Right lung (tissue), 5 donors: ENCODE results near the gene PDP2. TPM values are rescaled to one million over a fixed set of nuclear protein-coding genes. Genes with fewer than 3 reads are reported as not detected.
A peak's percentile ranks its signal among the peaks of the same experiment; 100 is the strongest.
"Not testable (repeated sequence)": the region's sequence is repeated elsewhere in the genome, so short reads cannot be mapped to it uniquely, and the experiment has no call there.

Experiments used
- DNase-seq, 2 donors: peaks; one replicate each; pipeline ENCODE4 v3.0.0-alpha.2; 2013
- polyA plus RNA-seq, 5 donors: library from polyadenylated mRNA; unstranded; fragments of 120-200 nt; gene quantifications; one replicate each; pipeline versions ENCODE4 v1.2.1 to v1.2.3, GENCODE V29; 2013; ENCODE audit warnings: inconsistent platforms in 1 of 5, low replicate concordance in 1 of 5; ENCODE audit not compliant: insufficient read length in 5 of 5, insufficient read depth in 1 of 5

PDP2 gene
- polyA plus RNA-seq, 5 donors, result 5.8 to 9.3 (median 8.9) TPM

DNA sequence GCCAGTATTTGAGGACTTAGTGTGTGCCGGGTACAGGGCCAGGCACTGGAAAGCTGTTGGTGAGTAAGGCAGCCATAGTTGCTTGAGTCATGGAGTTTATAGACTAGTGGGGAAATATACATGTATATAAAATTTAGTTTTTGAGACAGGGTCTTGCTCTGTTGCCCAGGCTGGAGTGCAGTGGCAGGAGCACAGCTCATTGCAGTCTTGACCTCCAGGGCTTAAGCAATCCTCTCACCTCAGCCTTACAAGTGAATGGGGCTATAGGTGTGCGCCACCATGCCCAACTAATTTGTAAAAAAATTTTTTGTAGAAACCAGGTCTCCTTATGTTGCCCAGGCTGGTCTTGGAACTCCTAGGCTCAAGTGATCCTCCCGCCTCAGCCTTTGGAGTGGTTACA, 2.4 kb downstream of the PDP2 start:
- no peak for DNase-seq

DNA sequence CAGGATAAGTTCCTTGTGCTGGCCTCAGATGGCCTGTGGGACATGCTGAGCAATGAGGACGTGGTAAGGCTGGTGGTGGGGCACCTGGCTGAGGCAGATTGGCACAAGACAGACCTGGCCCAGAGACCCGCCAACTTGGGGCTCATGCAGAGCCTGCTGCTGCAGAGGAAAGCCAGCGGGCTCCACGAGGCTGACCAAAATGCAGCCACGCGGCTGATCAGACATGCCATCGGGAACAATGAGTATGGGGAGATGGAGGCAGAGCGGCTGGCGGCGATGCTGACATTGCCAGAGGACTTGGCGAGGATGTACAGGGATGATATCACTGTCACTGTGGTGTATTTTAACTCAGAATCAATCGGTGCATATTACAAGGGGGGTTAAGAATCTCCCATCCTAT, 5.2 kb downstream of the PDP2 start:
- no peak for DNase-seq

DNA sequence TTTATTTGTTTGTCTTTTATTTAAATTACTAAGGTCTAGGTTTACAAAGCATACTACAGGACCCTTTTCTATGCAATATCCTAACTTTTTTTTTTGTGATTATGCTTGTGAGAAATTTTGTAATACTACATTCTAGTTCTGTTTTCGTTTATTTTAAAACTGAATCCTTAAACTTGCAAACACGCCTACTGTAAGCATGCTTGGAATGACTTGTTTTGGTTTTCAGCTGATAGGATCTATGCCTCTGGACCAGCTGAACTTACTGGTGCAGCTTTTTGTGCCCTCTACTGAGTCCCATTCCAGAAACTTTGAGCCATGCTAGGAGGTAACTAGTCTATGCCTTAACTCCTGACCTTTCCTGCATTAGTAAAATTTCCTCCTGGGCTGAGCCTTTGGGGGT, 6.0 kb downstream of the PDP2 start:
- DNase-seq, result no peak

DNA sequence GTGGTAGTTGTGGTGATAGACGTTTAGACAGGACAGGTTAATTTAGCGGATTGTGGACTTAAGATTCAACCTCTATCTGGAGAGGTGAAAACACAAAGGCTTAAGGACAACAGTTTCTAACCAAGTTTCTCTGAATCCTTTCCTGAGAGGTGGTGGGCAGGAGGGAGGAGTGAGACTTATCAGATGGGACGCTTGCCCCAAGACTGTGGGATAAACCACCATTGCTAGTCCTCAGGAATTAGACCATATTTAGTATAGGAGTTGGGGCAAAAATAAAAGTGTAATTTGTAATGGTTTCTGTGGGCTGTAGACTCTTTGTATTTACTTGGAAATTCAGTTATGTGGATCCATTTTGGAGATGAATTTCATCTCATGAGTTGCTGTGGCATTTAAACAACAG, 6.6 kb downstream of the PDP2 start:
- no peak for DNase-seq

DNA sequence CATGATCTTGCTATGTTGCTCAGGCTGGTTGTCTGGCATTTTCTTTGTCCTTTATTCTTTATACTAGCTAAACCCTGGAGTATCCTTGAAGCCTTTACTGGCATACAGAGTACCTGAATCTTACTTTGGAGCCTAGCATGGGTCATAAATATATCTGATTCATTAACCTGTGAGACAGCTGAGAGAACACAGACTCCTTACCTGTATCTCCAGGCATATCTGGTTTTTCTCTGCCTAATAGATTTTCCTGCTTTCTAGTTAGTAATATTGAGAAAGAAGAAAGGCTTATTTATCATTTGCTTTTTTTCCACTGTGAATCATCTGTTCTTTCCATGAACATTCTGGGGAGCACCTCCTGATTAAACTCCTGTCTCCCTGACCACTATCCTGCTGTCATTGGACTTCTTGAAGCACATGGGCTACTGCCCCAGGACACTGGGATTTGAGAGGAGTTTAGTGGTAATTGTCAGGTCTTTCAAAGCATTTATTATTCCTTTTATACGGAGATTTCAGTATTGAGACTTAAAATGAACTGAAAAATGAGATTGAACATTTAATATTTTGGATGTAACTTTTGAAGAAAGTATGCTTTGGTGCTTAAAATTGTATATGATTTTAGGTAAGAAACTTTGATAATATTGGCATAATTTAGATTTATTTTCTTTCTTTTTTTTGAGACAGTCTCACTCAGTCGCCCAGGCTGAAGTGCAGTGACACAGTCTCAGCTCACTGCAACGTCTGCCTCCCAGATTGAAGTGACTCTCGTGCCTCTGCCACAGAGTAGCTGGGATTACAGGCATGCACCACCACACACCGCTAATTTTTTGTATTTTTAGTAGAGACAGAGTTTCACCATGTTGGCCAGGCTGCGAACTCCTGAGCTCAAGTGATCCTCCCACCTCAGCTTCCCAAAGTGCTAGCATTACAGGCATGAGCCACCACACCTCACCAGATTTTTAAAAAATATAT, 8.6 kb downstream of the PDP2 start:
- DNase-seq, result no peak

GRCh38 chr16:66889622-66890021, 9.3 kb downstream of the PDP2 start:
- no peak for DNase-seq

DNA sequence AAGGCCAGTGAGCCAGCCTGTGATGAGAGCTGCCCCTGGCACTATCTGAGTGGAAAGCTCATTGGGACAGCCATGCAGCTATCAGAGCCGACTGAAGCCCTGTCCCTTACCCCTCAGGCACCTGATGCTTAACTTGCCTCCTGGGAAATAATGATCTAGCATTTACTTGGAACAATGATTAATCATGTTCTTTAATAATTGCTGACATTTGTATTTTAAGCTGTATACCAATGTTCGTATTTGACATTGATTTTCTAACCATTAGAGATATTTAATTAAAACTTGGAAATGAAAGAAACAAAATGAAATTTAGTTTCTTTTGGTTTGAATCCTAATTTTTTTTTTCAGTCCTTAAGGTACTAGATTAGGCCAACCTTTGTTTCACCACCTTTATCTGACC, 10.5 kb downstream of the PDP2 start:
- DNase-seq, result no peak

DNA sequence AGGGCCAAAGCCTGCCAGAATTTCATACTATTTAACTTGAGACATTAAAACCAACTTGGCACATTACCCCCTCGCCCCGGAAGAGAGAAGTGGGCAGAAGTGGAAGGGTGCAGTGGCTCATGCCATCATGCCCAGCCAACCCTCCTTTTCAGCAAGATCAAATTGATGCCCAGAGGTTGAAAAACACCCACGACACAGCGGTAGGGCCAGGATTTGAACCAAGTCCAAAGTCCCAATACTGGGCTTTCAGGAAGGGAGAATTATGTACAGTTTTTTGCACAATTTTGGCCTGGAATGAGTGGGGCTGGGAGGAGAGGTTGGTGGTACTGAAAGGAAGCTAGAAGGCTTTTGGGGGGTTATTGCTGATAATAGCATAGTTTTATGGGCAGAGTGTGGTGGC, 11.0 kb downstream of the PDP2 start:
- no peak for DNase-seq

GRCh38 chr16:66891797-66892196, 11.5 kb downstream of the PDP2 start:
- DNase-seq, result no peak

DNA sequence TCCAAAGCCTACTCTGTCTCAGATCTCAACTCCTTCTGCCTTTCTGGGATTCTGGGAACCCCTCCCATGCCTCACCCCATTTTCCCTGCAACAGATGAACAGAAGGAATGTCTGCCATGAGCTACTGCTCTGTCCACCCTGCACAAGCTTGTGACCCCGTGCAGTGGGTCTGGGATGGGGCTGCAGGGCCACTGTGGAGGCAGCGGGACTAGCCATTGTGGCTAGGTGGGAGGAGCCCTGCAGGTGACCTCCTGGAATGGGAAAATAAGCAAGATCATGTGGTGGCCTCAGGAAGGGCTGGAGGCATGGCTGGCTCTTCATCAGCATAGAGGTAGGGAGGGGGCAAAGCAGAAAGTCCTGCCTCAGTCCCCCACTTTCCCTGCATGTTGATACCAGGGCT, 13.7 kb downstream of the PDP2 start:
- DNase-seq, result no peak

DNA sequence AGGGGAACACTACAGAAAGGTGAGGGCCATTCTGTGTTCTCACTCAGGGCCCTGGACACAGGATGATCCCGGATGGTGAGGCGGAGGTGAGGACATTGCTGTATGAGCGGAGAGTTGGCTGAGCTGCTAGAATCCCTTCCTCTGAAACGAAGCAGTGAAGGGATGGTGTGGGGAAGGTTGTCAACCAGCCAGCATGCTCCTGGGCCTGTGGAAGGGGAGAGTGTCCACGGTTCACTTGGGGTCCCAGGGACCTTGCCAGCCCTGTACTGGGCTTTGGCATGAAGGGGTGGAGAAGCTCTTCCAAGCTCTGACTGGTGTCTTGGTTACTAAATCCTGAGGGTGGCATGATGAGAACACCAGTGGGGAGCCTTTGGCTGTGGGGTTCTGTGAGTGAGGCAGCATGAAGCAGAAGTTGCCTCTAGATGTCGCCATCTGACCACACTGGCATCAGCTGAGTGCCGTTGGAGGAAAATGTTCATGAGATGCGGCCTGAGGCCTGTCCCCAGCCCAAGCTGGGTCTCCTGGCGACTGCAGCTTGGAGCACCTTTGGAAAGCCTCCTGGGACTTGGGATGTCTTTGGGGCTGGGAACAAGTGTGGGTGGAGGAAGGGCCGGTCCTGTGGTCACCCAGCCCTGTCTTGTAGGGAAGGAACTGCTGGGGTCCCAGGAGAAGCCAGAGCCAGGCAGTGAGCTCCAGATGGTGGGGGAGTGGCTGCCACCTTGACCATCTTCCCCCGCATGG, 14.8 kb downstream of the PDP2 start:
- peak; percentile 61 to 78 for DNase-seq

GRCh38 chr16:66895689-66895979, 15.3 kb downstream of the PDP2 start:
- no peak for DNase-seq

GRCh38 chr16:66895999-66896398, 15.7 kb downstream of the PDP2 start:
- DNase-seq, result no peak

GRCh38 chr16:66896682-66897081, 16.4 kb downstream of the PDP2 start:
- not testable (repeated sequence) for DNase-seq

GRCh38 chr16:66898207-66898606, 17.9 kb downstream of the PDP2 start:
- DNase-seq, result no peak

DNA sequence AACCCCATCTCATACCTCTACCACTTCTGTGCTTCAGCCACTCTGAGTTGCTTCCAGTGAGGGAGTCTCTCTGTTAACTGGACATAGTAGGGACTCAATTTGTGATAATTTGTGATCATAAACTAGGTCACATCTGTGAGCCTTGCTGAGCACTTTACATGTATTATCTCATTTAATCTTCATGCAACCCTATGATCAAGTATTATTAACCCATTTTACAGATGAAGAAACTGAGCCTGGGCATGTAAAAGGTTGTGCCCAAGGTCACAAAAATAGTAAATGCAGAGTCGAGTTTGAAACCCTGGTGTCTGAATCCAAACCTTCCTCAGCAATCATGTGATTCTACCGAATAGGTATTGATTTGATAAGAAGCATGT, 18.6 kb downstream of the PDP2 start:
- no peak for DNase-seq

DNA sequence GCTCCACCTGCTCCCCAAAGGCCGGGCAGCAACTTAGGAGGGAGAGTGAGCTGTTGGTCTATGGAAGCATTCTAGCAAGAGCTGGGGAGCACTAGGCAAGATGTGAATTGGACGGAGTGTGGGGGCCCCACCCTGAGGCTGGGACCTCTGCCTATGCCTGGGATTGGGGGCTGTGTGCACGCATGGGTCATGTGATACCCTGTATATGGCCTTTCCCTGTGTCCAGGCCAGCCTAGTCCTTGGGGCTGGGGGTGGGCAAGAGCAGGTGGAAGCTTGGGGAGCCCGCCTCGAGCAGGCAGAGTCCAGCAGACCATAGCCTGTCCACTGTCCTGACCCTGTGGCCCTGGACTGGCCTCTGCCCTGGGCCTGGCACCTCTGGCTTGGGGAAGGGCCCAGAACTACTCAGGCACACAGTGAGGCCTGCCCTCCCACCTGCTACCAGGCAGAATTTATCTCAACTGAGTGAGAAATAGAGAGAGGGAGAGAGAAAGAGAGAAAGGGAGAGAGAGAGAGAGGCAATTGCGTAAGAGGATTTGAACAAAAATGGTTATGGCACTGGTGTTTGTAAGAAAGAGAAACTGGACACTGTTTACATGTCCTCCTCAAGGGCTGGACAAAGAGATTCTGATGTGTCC, 19.1 kb downstream of the PDP2 start:
- no peak for DNase-seq

DNA sequence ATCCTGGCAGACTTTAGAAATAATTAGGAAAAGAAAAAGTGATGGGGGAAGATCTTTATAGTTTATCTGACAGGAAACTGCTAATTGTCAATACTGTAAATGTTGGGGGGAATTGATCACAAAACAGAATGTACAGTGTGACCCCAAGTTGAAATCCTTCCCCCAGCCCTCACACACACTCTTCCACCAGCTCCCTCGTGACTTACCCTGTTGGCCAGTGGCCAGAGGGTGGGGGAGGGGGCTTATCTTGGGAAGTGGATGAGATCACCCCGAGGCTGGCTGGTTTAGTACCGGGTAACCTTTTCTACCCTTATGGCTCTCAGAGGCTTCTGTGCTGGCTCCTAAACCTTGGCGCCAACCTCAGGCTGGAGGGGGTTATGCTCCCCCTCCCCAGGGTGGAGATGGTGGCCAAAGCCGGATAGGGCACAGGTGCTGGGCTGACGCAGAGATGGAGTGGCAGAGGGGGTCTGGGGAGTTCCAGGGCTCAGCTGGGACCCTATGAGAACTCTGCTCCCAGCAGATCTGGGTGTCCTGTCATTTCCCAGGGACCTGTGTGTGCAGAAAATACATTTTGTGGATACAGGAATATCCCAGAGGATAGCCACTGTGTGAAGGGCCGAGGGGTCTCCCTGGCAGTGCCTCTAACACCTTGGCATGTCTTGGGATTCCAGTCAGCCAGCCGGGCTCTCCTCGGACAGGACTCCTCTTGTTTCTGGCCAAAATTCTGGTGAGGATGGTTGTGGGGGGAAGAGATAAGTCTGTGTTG, 19.8 kb downstream of the PDP2 start:
- DNase-seq, result peak; percentile 84 to 86

GRCh38 chr16:66900721-66901441, 20.6 kb downstream of the PDP2 start:
- DNase-seq, result no peak

DNA sequence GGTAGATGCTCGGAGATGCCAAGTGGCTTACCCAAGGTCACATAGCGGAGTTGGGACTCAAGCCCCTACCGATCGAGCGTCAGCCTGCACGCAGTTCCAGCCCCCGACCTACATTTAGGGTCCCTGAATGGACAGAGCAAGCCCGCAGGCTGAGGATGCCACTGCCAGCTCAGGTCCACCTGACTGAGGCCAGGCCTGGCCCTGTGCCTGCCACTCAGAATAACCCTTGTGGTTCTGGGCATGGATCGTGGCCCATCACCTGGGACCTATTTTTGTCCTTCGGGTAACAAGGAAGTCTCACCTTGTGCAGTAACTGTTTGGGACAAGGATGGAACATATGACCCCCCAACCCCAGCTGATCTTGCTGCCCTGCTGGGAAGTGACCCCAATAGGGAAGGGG, 21.3 kb downstream of the PDP2 start:
- DNase-seq, result no peak
